Measurements from ENCODE around the gene ADRA2B. TPM values are rescaled to one million over a fixed set of nuclear protein-coding genes. Genes with fewer than 3 reads are reported as not detected.
A peak's percentile ranks its signal among the peaks of the same experiment; 100 is the strongest.

ADRA2B gene
- total RNA-seq, 2 donors from 2014 or later = under 0.01 to 0.26 TPM

GRCh38 chr2:96148410-96149217 is 32.2 kb upstream of the ADRA2B start:
- ATAC-seq (peak; percentile 28), DNase-seq (peak; percentile 60 to 89 (median 84))
- no peak overlapping the region for H3K4me3 ChIP-seq
- TF ChIP-seq POLR2A (IDR thresholded peaks at IDR 0.05) (no peak), CTCF (IDR thresholded peaks at IDR 0.05) (no peak)
- H3K36me3 ChIP-seq (replicated peaks in 1 of 2; ENCODE audit: insufficient read depth in 1 of 2, low read depth in 2 of 2) = no peaks in the 10 kb centered on the region
- intact Hi-C loops (cut with DNase I) = no loop called here
- WGBS, 2 donors = 39 to 64% methylated on average over 10 to 27 of the region's 29 CpGs
- peaks cover 24% of the 10 kb centered on the region for H3K4me1 ChIP-seq
- peak overlapping the region in 1 of 4 donors; percentile 52 for H3K27ac ChIP-seq
- H3K9me3 ChIP-seq = no peaks in the 10 kb centered on the region
- H3K27me3 ChIP-seq = no peaks in the 10 kb centered on the region

DNA sequence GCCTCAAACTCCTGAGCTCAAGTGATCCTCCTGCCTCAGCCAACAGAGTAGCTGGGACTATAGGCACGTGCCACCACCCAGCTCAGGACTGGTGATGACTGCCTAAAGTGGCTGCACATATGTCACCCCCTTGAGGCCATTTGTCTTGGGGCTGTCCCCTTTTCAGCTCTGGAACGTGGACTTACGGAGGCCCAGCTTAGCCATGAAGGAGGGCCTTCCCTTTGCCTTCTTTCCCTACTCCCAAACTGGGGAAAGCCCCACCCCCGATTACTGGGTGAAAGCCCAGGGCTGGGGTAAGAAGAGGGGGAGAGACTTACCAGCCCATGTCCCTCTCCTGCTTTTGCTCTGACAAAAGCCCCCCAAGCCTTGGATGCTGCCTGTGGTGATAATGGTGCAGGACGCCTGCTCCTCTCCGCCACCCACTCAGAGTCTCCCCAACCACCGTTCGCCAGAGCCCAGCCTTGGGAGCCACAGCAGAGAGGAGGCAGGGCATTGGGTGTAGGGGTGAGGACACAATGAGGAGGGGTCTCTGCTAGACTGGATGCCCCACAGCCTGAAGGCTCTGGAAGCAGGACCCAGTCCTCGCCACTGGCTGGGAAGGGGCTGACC is 31.3 kb upstream of the ADRA2B start:
- Histone ChIP-seq H3K4me1 (peaks cover 24% of the 10 kb centered on the region), H3K9me3 (no peaks in the 10 kb centered on the region), H3K4me3 (no peak overlapping the region), H3K36me3 (replicated peaks in 1 of 2; ENCODE audit: insufficient read depth in 1 of 2, low read depth in 2 of 2) (no peaks in the 10 kb centered on the region), H3K27ac (no peak overlapping the region), H3K27me3 (no peaks in the 10 kb centered on the region)
- WGBS, 2 donors = 86 to 91% methylated on average over 7 to 9 of the region's 9 CpGs
- intact Hi-C loops (cut with DNase I) = no loop called here
- DNase-seq (no peak), ATAC-seq (no peak)
- TF ChIP-seq POLR2A (IDR thresholded peaks at IDR 0.05) = no peak
- TF ChIP-seq CTCF (IDR thresholded peaks at IDR 0.05) = no peak

GRCh38 chr2:96146881-96147592 is 30.7 kb upstream of the ADRA2B start:
- no peaks in the 10 kb centered on the region for H3K9me3 ChIP-seq
- peak overlapping the region in 1 of 4 donors; percentile 69 for H3K27ac ChIP-seq
- no peak overlapping the region for H3K4me3 ChIP-seq
- 61 to 81% methylated on average over 5 to 9 of the region's 9 CpGs for WGBS, 2 donors
- no peaks in the 10 kb centered on the region for H3K36me3 ChIP-seq (replicated peaks in 1 of 2; ENCODE audit: insufficient read depth in 1 of 2, low read depth in 2 of 2)
- TF ChIP-seq POLR2A (IDR thresholded peaks at IDR 0.05) (no peak), CTCF (IDR thresholded peaks at IDR 0.05) (no peak)
- intact Hi-C loops (cut with DNase I) = no loop called here
- ATAC-seq = no peak
- H3K4me1 ChIP-seq = peaks cover 24% of the 10 kb centered on the region
- no peak for DNase-seq
- no peaks in the 10 kb centered on the region for H3K27me3 ChIP-seq

DNA sequence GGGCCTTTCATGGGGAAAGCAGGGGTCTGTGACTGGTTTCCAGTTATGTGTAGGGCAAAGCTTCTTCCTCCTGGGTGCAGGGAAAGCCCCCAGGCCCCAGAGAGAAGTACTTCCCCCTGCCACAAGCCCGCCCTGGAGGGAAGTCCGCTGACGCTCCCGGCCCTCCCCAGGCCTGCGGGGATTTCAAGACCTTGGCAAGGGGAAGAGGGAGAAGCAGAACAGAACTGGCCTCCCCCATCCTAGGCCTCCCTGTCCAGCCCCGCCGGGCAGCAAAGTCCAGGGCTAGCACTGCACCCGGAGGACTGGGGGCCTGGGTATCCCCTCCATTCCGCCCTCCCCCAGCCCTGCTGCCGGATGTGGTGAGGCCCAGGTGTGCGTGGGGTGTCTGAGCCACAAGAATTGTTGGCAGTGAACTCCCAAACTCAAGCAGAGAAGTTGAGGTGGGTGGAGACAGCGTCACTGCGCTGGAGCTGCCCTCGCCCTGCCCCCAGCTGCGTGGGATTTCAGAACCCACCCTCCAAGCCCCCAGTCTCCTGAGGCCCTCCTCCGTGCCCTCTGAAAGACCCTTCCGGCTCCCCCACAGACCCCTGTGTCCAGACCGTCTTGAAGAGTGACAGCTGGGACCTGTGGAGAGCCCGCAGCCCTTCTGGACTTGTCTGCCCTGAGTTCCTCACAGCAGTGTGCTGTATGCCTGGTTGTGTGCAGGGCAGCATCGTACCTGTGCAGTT is 29.9 kb upstream of the ADRA2B start:
- no peaks in the 10 kb centered on the region for H3K9me3 ChIP-seq
- H3K27ac ChIP-seq = peak overlapping the region in 2 of 4 donors; percentile 15 to 69
- intact Hi-C loops (cut with DNase I) = no loop called here
- no peak for ATAC-seq
- 63 to 79% methylated on average over 16 to 19 of the region's 20 CpGs for WGBS, 2 donors
- H3K36me3 ChIP-seq (replicated peaks in 1 of 2; ENCODE audit: insufficient read depth in 1 of 2, low read depth in 2 of 2) = no peaks in the 10 kb centered on the region
- H3K27me3 ChIP-seq = no peaks in the 10 kb centered on the region
- no peak overlapping the region for H3K4me3 ChIP-seq
- TF ChIP-seq POLR2A (IDR thresholded peaks at IDR 0.05) (peak in 1 of 3 donors; percentile 19), CTCF (IDR thresholded peaks at IDR 0.05) (no peak)
- peaks cover 24% of the 10 kb centered on the region for H3K4me1 ChIP-seq
- DNase-seq = peak in 2 of 4 donors; percentile 22 to 54

All from body of pancreas (tissue), 4 donors.